Measurements from ENCODE around the gene OPA1. TPM values are rescaled to one million over a fixed set of nuclear protein-coding genes. Genes with fewer than 3 reads are reported as not detected.

The OPA1 gene
- total and polyA plus RNA-seq, 2 of the 13 experiments (the other 11 are each of a cell fraction or from before 2014, with no cell fraction given), result 26.7 to 78.5 TPM

DNA sequence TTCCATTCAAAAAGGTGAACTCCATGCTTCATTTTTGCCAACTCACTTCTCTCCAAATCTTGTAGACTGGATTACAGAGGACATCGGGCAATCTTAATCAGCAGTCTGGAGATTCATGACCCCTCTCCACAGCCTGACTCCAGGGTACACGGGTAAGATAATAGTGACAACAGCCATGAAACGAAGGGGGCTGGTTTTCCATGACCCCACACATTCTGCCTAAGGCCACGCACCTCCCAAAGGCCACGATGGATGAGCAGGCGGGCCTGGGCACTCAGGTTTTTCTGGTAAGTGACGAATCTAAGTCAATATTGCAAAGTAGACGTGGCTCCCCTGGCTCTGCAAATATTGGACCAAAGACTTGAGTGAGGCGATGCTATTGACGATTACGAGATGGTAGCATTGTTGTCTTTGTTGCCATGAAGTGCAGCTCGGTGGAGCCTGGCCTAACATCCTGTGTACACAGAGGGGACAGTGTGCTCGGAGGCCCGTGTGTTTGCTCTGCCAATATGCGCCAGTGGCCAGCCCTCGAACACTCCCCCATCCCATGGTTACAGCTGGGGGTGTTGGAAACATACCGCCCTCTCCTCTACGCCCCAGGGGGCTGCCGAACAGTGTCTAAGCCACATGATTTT lies 119.1 kb downstream of the OPA1 start (continued):
- TF ChIP-seq ZNF143 (CRISPR knock-in tag; IDR thresholded peaks at IDR 0.05) (0 out of 2 replicates have a peak, but pooled peaks have one; percentile 25), POLR2AphosphoS2 (IDR thresholded peaks at IDR 0.05; ENCODE audit: low read depth, low read length) (no peak), ZNF616 (CRISPR knock-in tag; IDR thresholded peaks at IDR 0.05; ENCODE audit: low read depth) (peak; percentile 66; the same call in 1 of the 2 replicates), ADNP (CRISPR knock-in tag; IDR thresholded peaks at IDR 0.05) (no peak), GTF3A (CRISPR knock-in tag; conservative IDR thresholded peaks at IDR 0.05) (no peak; the same call in 1 of the 2 replicates), SRSF4 (IDR thresholded peaks at IDR 0.05; ENCODE audit: low read depth, low read length, poor library complexity, severe bottlenecking) (no peak), RNF2 (conservative IDR thresholded peaks at IDR 0.05; ENCODE audit: low read depth) (peak; percentile 85), ZNF234 (CRISPR knock-in tag; conservative IDR thresholded peaks at IDR 0.05) (no peak), KLF9 (CRISPR knock-in tag; IDR thresholded peaks at IDR 0.05; ENCODE audit: low read depth) (peak; percentile 76; the same call in 1 of the 2 replicates), MAF1 (CRISPR knock-in tag; IDR thresholded peaks at IDR 0.05; ENCODE audit: borderline replicate concordance) (no peak; the same call in 1 of the 2 replicates), ZKSCAN5 (CRISPR knock-in tag; IDR thresholded peaks at IDR 0.05) (no peak), ZFAT (CRISPR knock-in tag; conservative IDR thresholded peaks at IDR 0.05) (0 out of 2 replicates have a peak, but pooled peaks have one; percentile 60), SMAD9 (CRISPR knock-in tag; IDR thresholded peaks at IDR 0.05) (peak; percentile 87; the same call in 1 of the 2 replicates), ZSCAN25 (CRISPR knock-in tag; IDR thresholded peaks at IDR 0.05) (peak; percentile 54; the same call in 1 of the 2 replicates), SMC3 (IDR thresholded peaks at IDR 0.05; ENCODE audit: low read length) (no peak; the same call in 1 of the 2 replicates), REXO4 (CRISPR knock-in tag; IDR thresholded peaks at IDR 0.05; ENCODE audit: borderline replicate concordance) (no peak; the same call in 1 of the 2 replicates), PRPF4 (IDR thresholded peaks at IDR 0.05; ENCODE audit: low read depth, low read length, poor library complexity, severe bottlenecking) (no peak), ZNF737 (CRISPR knock-in tag; IDR thresholded peaks at IDR 0.05; ENCODE audit: borderline replicate concordance) (no peak)
- TF ChIP-seq, protein P1, sequence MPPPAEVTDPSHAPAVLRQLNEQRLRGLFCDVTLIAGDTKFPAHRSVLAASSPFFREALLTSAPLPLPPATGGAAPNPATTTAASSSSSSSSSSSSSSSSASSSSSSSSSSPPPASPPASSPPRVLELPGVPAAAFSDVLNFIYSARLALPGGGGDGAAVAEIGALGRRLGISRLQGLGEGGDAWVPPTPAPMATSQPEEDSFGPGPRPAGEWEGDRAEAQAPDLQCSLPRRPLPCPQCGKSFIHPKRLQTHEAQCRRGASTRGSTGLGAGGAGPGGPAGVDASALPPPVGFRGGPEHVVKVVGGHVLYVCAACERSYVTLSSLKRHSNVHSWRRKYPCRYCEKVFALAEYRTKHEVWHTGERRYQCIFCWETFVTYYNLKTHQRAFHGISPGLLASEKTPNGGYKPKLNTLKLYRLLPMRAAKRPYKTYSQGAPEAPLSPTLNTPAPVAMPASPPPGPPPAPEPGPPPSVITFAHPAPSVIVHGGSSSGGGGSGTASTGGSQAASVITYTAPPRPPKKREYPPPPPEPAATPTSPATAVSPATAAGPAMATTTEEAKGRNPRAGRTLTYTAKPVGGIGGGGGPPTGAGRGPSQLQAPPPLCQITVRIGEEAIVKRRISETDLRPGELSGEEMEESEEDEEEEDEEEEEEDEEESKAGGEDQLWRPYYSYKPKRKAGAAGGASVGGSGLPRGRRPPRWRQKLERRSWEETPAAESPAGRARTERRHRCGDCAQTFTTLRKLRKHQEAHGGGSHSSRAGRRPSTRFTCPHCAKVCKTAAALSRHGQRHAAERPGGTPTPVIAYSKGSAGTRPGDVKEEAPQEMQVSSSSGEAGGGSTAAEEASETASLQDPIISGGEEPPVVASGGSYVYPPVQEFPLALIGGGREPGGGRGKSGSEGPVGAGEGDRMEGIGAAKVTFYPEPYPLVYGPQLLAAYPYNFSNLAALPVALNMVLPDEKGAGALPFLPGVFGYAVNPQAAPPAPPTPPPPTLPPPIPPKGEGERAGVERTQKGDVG (CRISPR knock-in tag; IDR thresholded peaks at IDR 0.05; ENCODE audit: borderline replicate concordance), result peak; percentile 82
- TF ChIP-seq, protein P2, sequence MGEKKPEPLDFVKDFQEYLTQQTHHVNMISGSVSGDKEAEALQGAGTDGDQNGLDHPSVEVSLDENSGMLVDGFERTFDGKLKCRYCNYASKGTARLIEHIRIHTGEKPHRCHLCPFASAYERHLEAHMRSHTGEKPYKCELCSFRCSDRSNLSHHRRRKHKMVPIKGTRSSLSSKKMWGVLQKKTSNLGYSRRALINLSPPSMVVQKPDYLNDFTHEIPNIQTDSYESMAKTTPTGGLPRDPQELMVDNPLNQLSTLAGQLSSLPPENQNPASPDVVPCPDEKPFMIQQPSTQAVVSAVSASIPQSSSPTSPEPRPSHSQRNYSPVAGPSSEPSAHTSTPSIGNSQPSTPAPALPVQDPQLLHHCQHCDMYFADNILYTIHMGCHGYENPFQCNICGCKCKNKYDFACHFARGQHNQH (CRISPR knock-in tag; IDR thresholded peaks at IDR 0.05), result peak; percentile 97
- TF ChIP-seq, protein P3, sequence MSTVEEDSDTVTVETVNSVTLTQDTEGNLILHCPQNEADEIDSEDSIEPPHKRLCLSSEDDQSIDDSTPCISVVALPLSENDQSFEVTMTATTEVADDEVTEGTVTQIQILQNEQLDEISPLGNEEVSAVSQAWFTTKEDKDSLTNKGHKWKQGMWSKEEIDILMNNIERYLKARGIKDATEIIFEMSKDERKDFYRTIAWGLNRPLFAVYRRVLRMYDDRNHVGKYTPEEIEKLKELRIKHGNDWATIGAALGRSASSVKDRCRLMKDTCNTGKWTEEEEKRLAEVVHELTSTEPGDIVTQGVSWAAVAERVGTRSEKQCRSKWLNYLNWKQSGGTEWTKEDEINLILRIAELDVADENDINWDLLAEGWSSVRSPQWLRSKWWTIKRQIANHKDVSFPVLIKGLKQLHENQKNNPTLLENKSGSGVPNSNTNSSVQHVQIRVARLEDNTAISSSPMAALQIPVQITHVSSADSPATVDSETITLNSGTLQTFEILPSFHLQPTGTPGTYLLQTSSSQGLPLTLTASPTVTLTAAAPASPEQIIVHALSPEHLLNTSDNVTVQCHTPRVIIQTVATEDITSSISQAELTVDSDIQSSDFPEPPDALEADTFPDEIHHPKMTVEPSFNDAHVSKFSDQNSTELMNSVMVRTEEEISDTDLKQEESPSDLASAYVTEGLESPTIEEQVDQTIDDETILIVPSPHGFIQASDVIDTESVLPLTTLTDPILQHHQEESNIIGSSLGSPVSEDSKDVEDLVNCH (CRISPR knock-in tag; IDR thresholded peaks at IDR 0.05), result no peak
- TF ChIP-seq, protein P4, sequence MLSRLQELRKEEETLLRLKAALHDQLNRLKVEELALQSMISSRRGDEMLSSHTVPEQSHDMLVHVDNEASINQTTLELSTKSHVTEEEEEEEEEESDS (CRISPR knock-in tag; IDR thresholded peaks at IDR 0.05; ENCODE audit: borderline replicate concordance), result no peak
